GM21381 (cell line): ENCODE measurements around the gene NT5M.

Source experiments
- ATAC-seq: cut with Tn5 transposase; IDR thresholded peaks from one replicate; pipeline ENCODE4 v1.9.1; 2021; ENCODE audit warnings: mild to moderate bottlenecking, moderate library complexity; ENCODE audit not compliant: unreplicated experiment

Gene NT5M

GRCh38 chr17:17341452-17341851 lies 38.3 kb downstream of the NT5M start:
- no peak for ATAC-seq

DNA sequence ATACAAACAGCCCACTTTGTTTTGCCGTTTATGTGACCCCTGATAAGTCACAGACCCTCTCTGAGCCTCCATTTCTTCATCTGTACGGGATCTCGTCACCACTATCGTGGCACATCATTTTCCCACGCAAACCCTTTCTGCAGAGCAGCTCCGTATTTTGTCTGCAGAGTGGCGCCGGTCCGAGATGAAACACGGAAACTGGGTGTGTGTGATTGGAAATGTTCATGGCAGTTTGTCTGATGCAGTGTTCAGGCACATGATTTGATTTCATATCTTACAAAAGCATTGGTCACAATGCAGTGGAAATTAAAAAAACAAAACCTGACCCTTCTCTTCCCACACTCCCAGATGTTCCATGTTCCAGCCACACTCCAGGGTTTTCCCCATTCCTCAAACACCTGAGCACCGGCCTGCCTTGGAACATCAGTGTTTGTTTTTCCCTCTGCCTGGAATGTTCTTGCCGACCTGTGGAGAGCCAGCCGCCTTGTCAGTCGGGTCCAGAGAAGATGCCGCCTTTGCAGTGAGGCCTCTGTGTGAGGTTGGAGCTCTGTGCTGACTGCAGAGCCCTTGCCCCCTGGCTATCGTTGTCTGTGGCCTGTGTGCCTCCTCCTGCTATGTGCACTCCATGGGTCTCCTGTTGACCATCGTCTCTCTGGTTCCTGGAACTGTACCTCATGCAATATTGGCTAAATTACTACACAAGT lies 39.2 kb downstream of the NT5M start:
- ATAC-seq: no peak

GRCh38 chr17:17343160-17343735 lies 40.1 kb downstream of the NT5M start:
- no peak for ATAC-seq

- ATAC-seq: no peak
These were observed 40.8 kb downstream of the NT5M start for GRCh38 chr17:17343896-17344506.

GRCh38 chr17:17344507-17345293 lies 41.5 kb downstream of the NT5M start:
- ATAC-seq: no peak

GRCh38 chr17:17345294-17345597 lies 42.1 kb downstream of the NT5M start:
- ATAC-seq: no peak

- ATAC-seq: no peak
These were observed 42.7 kb downstream of the NT5M start for GRCh38 chr17:17345686-17346427.

DNA sequence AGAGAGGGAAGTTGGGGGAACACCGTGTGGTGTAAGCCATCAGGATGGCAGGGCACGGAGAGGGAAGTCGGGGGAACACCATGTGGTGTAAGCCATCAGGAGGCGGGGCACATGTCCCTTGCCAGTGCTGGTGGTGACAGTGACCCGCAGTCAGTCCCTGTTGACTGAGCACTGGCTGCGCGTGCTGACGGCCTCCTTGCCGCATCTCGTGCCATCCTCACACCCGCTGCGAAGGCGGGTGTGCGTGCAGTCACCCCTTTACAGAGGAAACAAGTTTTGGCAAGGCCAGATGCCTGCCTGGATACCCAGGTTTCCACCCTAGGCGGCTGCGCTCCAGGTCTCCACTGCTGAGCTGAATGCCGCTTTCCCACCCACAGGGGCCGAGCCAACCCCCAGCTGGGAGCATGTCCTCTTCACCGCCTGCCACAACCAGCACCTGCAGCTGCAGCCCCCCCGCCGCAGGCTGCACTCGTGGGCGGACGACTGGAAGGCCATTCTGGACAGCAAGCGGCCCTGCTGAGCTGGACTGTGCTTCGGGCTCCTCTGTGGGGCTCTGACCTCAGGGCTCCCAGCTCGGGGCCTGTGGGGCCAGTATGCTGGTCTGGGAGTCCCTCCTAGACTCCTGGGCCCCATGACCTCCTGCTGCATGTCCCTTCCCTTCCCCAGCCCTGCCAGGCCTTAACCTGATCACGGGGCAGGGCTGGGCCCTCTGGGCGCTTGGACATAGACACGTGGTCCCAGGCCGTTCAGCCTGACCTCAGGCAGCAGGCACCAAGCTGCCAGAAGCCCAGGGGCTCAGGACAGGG lies 43.5 kb downstream of the NT5M start:
- ATAC-seq: no peak

DNA sequence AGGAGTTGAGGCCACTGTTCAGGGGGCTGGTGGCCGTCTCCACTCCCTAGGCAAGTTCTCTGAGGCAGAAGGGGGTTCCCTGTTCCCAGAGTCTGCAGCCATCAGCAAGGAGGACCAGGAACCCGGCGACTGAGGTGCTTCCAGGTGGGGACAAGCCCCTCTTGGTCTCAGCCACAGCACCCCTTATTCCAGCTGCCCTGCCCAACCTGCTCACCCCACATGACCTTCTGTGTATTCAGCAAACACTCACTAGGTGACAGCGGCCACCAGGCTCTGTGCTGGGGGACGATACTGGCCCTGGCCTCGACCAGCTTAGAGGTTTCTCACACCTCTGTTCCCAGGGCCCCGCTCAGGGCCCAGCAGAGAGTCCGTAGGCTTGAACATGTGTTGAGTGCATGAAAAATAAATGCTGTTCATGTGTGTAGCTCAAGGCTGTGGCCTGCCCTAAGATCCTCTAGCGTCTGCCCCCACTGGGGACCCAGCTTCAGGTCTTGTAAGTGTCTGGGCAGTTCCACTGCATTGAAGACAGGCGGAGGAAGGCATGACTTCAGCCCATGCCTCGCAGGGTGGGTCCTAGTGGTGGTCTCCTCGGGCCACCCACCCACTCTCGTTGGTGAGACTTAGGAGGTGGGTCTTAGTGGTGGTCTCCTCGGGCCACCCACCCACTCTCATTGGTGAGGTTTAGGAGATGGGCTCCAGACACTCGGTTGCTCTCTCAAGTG lies 44.2 kb downstream of the NT5M start:
- no peak for ATAC-seq

- ATAC-seq: no peak
These were observed 45.0 kb downstream of the NT5M start for GRCh38 chr17:17347956-17348871.

GRCh38 chr17:17348872-17349723 lies 45.9 kb downstream of the NT5M start:
- no peak for ATAC-seq

DNA sequence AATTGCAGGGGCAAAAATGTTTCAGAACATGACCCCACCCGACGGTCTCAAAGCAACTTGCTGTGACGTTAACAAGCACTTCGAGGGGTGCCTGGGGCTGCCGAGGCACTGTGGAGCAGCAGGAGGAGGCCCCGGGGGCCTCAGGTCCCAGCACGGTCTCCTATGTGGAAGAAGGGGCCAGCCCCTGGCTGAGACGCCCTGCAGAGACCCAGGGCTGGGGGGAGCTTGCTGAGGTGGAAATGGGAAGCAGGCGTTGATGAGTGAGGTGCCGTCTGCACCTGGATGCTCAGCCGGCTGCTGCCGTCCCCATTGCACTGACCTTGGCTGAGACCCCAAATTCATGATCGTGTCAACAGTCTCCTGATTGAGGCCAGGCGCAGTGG lies 46.5 kb downstream of the NT5M start:
- no peak for ATAC-seq

DNA sequence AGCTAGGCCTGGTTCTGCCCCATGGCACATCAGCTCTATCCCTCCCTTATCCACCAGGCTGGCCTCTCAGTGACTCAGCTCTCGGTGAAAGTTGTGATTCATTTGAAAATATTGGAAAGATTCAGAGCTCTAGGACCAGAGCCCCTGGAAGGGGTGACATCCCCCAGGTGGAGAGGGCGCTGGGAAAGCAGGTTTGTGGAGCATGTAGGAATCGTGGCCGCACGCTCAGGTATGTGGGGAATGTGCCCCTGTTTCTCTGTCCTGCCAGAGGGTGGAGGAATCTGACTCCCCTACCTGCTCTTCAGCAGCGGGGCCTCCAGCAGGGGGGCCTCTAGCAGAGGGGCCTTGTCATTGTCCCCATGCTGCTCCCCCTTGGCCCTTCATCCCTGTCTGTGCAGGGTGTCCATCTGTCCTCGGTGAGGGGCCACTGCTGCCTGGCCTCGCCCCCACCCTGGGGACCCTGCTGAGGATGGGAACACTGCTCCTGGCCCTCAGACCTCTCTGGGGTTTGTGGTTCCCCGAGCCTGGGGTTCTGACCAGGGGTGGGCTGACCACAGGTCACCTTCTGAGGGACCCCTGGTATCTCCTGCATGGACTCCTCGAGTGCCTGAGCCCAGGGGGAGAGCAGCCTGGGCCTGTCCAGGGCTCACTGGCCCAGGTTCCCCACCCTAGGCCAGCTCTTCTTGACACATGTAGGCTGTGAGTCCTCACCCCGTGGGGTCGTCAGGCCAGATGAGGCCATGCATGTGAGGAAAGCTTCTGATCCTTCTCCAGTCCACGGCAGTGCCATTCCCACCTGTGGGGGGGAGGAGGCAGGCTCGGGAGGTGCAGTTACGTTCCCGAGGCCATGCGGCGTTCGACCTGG lies 47.5 kb downstream of the NT5M start:
- ATAC-seq: no peak

DNA sequence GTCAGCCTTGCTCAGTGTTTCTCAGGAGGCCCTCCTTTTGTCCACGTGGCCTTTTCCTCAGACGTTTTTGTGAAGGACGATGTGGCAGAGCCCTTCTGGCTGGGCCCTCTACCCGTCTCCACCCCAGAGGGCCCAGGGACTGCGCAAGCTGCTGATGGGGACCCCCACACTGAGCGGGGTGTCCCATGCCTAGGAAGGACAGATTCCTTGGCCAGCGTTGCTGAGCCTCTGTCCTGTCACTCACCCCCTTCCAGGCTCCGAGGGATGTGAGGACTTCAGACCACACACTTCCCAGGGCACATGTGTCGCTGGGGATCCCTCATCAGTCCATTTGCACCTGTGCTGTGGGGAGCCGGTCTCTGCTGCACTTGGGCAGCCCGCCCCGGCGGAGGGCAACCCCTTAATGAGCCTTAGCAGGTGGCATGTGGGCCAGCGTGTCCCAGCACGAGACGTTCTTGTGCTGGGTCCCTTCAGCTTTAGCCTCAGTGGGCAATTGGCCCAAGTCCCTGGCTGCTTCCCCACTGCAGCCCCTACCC lies 48.3 kb downstream of the NT5M start:
- ATAC-seq: no peak

- no peak for ATAC-seq
These were observed 49.0 kb downstream of the NT5M start for GRCh38 chr17:17351901-17352781.
